Adrenal gland (tissue), 12 donors: ENCODE results near the gene HOXB2. TPM values are rescaled to one million over a fixed set of nuclear protein-coding genes. Genes with fewer than 3 reads are reported as not detected.

ENCODE experiments used
- DNase-seq, 7 donors: peaks; one replicate each; pipeline ENCODE4 v3.0.0-alpha.2; 2019 to 2020
- H3K27ac ChIP-seq, 5 donors: fragments of 200-600 bp; sonication (generic) in 4 of 5; 1 replicate in 3 of 5; 2 replicates in 2 of 5; pipeline versions ENCODE4 v1.5.1 to v1.8.0; 2016 to 2020; ENCODE audit warnings: mild to moderate bottlenecking in 1 of 5
- H3K27me3 ChIP-seq: fragments of 200-600 bp; 2 replicates; pipeline ENCODE4 v1.8.0; 2021
- H3K36me3 ChIP-seq, 2 donors: fragments of 200-600 bp; replicated peaks in 1 of 2; 1 replicate in 1 of 2; 2 replicates in 1 of 2; pipeline versions ENCODE4 v1.5.1 to v1.8.0; 2018 to 2022
- H3K4me1 ChIP-seq, 2 donors: fragments of 200-600 bp; replicated peaks in 1 of 2; 1 replicate in 1 of 2; 2 replicates in 1 of 2; pipeline versions ENCODE4 v1.5.1 to v1.8.0; 2018 to 2021
- H3K4me3 ChIP-seq, 4 donors: fragments of 200-600 bp; sonication (generic) in 3 of 4; one replicate each; pipeline ENCODE4 v1.5.1; 2016 to 2018
- H3K9me3 ChIP-seq, 3 donors: fragments of 200-600 bp; sonication (generic) in 1 of 3; replicated peaks in 1 of 3; 1 replicate in 2 of 3; 2 replicates in 1 of 3; pipeline versions ENCODE4 v1.5.1 to v1.8.0; 2016 to 2021
- CTCF ChIP-seq, 6 experiments: fragments of 450-650 bp in 4 of 6; fragments of 200-600 bp in 2 of 6; sonication (generic) in 1 of 6; IDR thresholded peaks; 1 replicate in 5 of 6; 2 replicates in 1 of 6; pipeline versions ENCODE4 v1.5.1 to v1.8.0; 2016 to 2021; ENCODE audit warnings: antibody characterized with exemption in 6 of 6, mild to moderate bottlenecking in 2 of 6, moderate library complexity in 1 of 6
- POLR2A ChIP-seq, 2 donors: fragments of 450-650 bp; IDR thresholded peaks; one replicate each; pipeline ENCODE4 v1.6.1; 2017; ENCODE audit warnings: antibody characterized with exemption in 2 of 2, mild to moderate bottlenecking in 2 of 2, moderate library complexity in 1 of 2
- WGBS, 4 donors: extraction: QIAGEN DNeasy Blood & Tissue Kit in 2 of 4; methylation state at CpG; one replicate each; pipeline versions ENCODE4 v1.1.5 to v1.1.7; 2013 to 2017; 5-methylcytosine and 5-hydroxymethylcytosine counted together
- intact Hi-C, 2 donors: fragments of 100-400 bp; cut with DNase I; formaldehyde crosslinking; loops; one replicate each; pipeline versions ENCODE4 v1.14.1 to v1.15.0; 2022 to 2023
- polyA plus RNA-seq, 3 donors: library from polyadenylated mRNA; stranded (reverse); fragments of 200-250 nt in 2 of 3; fragments of 350-450 nt in 1 of 3; fragmentation: Illumina TruSeq in 1 of 3; extraction: RNeasy Lipid Tissue Mini Kit (QIAGEN cat#74804) in 1 of 3; gene quantifications; one replicate each; pipeline ENCODE4 v1.2.3, GENCODE V29; 2013 to 2014
- total RNA-seq, 9 donors: library from RNA; depleted of rRNA in 4 of 9; stranded (reverse); fragments of >200 nt in 4 of 9; fragments of 120-200 nt in 1 of 9; fragmentation: NEBNext Ultra II Directional in 1 of 9; extraction: Animal tissue kit (Norgen Biotek cat#: 25700) in 1 of 9; gene quantifications; one replicate each; pipeline versions ENCODE4 v1.1.0 to v1.2.4, GENCODE V29; 2013 to 2023
- donor health status: healthy with polysubstance abuse.
- donor health status: Bipolar disorder and iron deficiency.
- donor health status: DM: yes; HTN: yes; CAD: no.
- donor health status: DM: no; HTN: no; CAD: no.
- donor health status: DM: no; HTN: no; CAD: no.
- donor health status: DM: yes; HTN: yes; CAD: no.

The HOXB2 gene
- total and polyA plus RNA-seq, 12 donors: 6.3 to 73.6 (median 27.5) TPM

GRCh38 chr17:48528153-48528935 lies 16.6 kb downstream of the HOXB2 start:
- H3K36me3 ChIP-seq: no peaks in the 10 kb centered on the region
- H3K4me1 ChIP-seq: no peaks in the 10 kb centered on the region
- H3K4me3 ChIP-seq: no peak overlapping the region
- no peaks in the 10 kb centered on the region for H3K27me3 ChIP-seq
- H3K9me3 ChIP-seq: no peaks in the 10 kb centered on the region
- TF ChIP-seq POLR2A (IDR thresholded peaks at IDR 0.05) (no peak), CTCF (IDR thresholded peaks at IDR 0.05) (no peak)
- no peak for DNase-seq
- intact Hi-C loops: no loop called here
- 79 to 88% (median 86%) methylated on average over 7 of the region's 7 CpGs for WGBS, 4 donors
- H3K27ac ChIP-seq: no peak overlapping the region

GRCh38 chr17:48527547-48527932 lies 17.4 kb downstream of the HOXB2 start:
- H3K4me3 ChIP-seq: no peak overlapping the region
- 65 to 78% (median 74%) methylated on average over 13 to 14 of the region's 14 CpGs for WGBS, 4 donors
- TF ChIP-seq POLR2A (IDR thresholded peaks at IDR 0.05): no peak
- TF ChIP-seq CTCF (IDR thresholded peaks at IDR 0.05): no peak
- no peaks in the 10 kb centered on the region for H3K27me3 ChIP-seq
- H3K9me3 ChIP-seq: no peaks in the 10 kb centered on the region
- DNase-seq: no peak
- no peaks in the 10 kb centered on the region for H3K36me3 ChIP-seq
- no peak overlapping the region for H3K27ac ChIP-seq
- H3K4me1 ChIP-seq: no peaks in the 10 kb centered on the region
- intact Hi-C loops: no loop called here

DNA sequence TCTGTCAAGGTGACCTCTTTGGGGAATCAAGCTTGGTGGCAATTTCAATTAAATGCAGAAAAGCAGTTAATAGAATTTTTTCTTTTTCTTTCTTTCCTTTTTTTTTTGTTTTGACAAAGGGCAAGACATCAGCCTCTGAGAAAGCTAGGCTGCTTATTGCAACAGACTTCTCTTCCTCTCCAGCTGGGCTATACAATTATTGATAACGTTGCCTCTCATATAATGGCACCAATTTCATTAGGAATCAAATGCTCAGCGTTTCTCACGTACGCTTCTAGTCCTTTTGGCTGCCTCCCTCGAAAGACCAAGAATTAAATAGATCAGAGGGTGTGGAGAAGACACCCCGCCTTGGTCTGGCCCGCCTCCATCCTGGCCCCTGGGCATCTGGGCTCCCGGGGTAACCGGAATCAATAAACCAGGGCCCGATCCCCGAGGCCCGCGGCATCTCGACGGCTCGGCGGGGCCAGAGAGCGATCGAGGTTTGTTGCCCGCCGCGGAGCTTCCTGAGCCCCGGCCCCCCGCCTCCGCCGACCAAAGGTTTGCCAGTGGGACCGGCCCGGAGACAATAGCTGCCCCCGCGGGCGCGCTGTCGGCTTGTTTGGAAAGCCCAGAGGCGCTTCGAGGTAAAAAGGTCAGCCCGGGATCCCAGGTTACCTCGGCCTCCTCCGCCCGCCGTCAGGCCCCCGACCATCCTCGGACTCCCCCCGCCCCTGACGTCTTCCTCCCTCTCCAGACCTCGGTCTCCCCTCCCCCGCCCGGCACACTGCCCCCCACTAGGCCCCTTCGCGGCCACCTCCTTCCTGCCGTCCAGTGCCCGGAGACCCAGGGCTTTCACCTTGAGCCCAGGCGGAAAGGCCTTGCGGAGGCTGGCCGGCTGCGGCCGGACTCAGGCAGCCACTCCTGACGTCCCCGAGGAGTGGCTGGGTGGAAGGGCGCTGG lies 18.0 kb downstream of the HOXB2 start:
- no peak overlapping the region for H3K27ac ChIP-seq
- WGBS, 4 donors: 52 to 75% (median 56%) methylated on average over 30 to 59 of the region's 59 CpGs
- no peaks in the 10 kb centered on the region for H3K27me3 ChIP-seq
- H3K4me1 ChIP-seq: peaks cover 0 to 5% of the 10 kb centered on the region in 2 donors
- TF ChIP-seq CTCF (IDR thresholded peaks at IDR 0.05) (no peak), POLR2A (IDR thresholded peaks at IDR 0.05) (no peak)
- H3K9me3 ChIP-seq: no peaks in the 10 kb centered on the region
- no peak overlapping the region for H3K4me3 ChIP-seq
- no peaks in the 10 kb centered on the region for H3K36me3 ChIP-seq
- intact Hi-C loops: no loop called here
- no peak for DNase-seq

- H3K27me3 ChIP-seq: no peaks in the 10 kb centered on the region
- 43 to 49% (median 46%) methylated on average over 6 of the region's 6 CpGs for WGBS, 4 donors
- DNase-seq: peak in 2 of 7 donors; percentile 40 to 56
These were observed 21.9 kb downstream of the HOXB2 start for GRCh38 chr17:48523010-48523409.

More at GRCh38 chr17:48523010-48523409, 21.9 kb downstream of the HOXB2 start:
- TF ChIP-seq POLR2A (IDR thresholded peaks at IDR 0.05) (no peak), CTCF (IDR thresholded peaks at IDR 0.05) (no peak)
- Histone ChIP-seq H3K36me3 (no peaks in the 10 kb centered on the region), H3K4me3 (no peak overlapping the region), H3K4me1 (peaks cover 0 to 5% of the 10 kb centered on the region in 2 donors), H3K9me3 (no peaks in the 10 kb centered on the region), H3K27ac (no peak overlapping the region)
- intact Hi-C loops: no loop called here
